Jurkat, Clone E6-1 (cell line): ENCODE measurements around the gene LY6G5C.

ENCODE experiments used
- DNase-seq: peaks from one replicate; pipeline ENCODE4 v3.0.0-alpha.2; 2011; ENCODE audit warnings: low read depth, low spot score
- H3K4me3 ChIP-seq: 2 replicates; pipeline ENCODE4 v1.5.1; 2011; ENCODE audit warnings: mild to moderate bottlenecking, low read length, control low read depth, moderate library complexity

The LY6G5C gene

DNA sequence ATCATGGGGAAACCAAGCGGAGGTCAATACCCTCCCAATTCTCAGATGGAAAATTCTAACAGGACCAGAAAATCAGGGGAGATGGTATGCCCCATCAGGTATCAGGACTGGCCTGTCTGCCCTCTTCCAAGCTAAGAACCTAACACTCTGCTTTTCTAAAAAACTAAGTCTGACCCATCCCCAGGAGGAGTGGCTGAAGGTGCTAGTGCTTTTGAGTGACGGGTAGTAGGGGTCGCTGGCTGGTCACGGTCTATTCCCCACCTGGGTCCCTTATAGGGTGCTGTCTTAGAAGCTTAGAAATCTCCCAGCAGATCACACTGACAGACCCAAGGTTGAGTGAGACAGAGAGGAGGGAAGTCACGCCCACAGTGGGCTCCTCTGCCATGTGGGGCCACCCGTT, 12.7 kb upstream of the LY6G5C start:
- DNase-seq = no peak
- H3K4me3 ChIP-seq = no peak overlapping the region

DNA sequence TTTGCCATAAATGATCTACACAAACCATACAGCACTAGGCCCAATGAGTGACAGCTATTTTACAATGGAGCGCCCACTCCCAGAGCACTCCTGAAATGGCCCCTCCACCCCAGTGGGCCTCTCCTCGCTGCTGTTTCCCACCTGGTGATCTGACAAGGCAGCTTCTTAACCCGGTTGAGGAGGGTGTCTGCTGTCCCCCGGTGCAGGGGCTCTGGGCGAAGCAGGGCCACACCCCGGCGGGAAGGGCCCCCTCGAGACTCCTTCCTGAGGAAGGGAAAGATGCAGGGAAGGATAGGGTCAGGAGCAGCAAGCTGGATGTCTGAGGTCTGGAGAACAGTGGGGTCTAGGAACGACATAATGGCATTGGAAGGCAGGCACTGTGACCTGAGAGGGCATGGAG, 12.0 kb upstream of the LY6G5C start:
- DNase-seq = no peak
- H3K4me3 ChIP-seq = no peak overlapping the region

DNA sequence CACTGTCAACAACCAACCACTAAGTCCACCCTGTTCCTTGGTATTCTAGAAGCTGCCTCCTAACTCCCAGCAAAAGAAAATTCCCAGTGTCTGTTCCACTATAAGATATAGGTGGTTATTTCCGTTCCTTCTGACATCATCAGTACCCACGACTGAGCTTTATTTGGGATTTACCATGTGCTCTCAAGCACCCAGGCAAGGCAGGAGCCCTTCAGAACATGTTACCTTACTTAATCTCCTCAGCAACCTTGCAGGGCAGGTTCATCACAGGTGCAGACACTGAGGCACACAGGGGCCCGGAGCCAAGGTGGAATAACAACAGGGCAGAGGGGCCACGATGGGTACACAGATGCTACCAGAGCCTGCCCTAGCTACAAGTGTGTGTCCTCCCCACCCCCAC, 11.5 kb upstream of the LY6G5C start:
- DNase-seq = no peak

DNA sequence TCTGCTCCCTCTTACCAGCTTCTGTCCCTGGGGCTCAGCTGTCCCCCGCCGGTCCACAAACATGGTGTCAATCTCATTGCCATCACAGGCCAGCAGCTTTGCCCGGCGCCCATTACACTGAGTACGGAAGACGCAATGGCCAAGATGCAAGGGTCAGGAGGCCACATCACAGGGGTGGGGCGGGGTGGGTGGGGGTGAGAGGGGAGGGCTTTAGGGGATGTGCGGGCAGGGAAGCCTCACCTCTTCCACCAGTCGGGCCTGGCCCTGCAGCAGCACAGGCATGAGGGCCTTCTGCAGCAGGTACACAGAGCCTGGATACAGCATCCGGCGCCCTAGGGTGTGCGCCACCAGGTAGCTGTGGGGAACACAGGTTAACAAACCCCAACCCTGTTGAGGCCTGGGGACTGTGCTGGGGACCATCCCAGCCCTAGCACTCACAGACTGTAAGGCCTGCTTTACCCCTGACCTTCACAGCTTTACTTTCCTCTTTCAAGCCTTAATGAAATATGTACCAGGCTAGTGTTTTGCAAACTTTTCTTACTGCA, 10.8 kb upstream of the LY6G5C start:
- DNase-seq = no peak
- H3K4me3 ChIP-seq = no peak overlapping the region

More for the DNA sequence above, 11.5 kb upstream of the LY6G5C start:
- no peak overlapping the region for H3K4me3 ChIP-seq

DNA sequence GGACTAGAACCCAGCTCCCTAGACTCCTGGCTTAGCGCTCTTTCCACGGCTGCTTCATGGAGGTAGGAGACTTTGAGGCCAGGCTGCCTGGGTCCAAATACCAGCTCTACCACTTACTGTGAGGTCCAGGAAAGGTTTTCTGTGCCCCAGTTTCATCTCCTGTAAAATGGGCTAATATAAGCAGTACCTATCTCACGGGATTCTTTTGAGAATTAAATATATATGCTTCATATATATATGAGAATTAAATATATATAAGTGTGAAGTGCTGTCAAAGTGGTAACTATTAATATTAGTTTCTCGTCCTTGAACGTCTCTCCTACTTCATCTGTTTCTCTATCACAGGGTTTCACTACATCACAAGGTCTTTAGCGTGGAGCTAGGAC, 10.2 kb upstream of the LY6G5C start:
- H3K4me3 ChIP-seq = no peak overlapping the region
- DNase-seq = no peak

DNA sequence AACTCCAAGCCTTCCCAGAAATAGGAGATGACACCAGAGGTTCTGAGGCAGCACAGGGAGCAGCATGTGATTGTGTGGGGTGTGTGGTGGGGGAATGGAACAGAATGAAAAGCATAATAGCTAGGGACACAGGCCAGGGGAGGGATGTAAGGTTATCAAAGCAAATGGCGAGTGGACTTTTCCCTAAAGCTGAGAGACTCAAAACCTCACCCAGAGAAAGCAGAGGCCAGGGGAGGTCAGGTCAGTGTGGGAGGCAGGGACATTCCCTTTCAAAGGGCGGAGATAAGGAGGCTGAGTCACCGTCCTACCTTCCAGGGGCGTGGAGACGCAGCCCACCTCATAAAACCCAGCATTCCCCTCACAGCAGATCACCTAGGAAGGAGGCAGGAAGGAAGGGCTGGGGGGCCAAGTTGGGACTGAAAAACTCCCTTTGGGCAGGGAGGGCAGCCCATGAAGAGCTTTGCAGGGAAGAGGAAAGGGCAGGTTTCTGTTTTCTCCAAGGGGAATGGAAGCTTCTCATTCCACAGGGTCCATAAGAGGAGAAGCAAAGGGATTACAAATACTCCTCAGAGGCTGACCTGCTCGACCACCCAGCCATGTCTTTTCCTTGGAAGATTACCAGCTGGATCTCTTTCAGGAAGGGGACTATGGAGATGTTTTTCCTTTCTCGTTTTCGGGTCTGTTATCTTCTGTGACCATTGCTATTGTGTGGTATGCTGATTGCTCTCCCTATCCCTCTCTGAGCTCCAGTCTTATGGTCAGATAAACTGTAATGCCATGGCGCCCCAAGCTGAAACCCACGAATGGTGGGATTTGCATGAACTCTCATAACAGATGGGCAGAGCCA, 9.6 kb upstream of the LY6G5C start:
- DNase-seq = no peak
- no peak overlapping the region for H3K4me3 ChIP-seq

DNA sequence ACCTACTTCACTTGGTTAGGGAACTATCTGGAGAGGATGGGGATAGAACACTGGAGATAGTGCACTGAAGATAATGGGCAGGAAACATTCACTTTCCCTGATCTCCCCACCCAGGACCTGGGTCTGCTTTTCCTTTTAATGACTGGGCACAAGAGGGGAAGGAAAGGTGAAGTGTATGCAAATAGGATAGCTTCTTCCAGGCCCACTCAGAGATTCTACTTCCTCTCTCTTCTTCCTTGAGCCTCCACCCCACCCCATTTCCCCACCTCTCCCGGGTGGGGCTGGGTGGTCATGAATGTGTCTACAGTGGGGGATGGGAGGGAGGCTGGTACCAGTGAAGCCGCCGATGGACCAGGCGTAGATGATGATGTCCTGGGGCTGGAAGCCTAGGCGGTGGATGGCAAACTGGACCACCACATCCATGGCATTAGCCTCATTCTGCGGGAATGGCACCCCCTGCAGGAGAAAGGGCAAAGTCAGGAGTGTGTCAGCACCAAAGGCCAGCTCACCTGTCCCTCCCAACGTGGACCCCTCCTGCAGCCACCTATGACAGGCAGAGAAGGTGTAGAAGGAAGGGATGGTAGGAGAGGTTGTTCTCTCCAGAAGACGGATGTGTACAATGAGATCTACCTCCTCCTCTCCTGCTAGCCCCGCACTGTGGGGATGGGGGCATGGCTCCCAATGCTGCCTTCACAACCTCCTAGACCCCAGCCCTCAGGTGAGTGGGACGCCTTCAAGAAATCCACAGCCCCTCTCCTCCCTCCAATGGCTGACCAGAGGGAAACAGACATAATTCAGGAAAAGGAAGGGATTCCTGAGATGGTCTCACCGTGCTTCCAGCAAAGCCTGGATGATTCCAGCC, 8.6 kb upstream of the LY6G5C start:
- no peak overlapping the region for H3K4me3 ChIP-seq
- DNase-seq = no peak

DNA sequence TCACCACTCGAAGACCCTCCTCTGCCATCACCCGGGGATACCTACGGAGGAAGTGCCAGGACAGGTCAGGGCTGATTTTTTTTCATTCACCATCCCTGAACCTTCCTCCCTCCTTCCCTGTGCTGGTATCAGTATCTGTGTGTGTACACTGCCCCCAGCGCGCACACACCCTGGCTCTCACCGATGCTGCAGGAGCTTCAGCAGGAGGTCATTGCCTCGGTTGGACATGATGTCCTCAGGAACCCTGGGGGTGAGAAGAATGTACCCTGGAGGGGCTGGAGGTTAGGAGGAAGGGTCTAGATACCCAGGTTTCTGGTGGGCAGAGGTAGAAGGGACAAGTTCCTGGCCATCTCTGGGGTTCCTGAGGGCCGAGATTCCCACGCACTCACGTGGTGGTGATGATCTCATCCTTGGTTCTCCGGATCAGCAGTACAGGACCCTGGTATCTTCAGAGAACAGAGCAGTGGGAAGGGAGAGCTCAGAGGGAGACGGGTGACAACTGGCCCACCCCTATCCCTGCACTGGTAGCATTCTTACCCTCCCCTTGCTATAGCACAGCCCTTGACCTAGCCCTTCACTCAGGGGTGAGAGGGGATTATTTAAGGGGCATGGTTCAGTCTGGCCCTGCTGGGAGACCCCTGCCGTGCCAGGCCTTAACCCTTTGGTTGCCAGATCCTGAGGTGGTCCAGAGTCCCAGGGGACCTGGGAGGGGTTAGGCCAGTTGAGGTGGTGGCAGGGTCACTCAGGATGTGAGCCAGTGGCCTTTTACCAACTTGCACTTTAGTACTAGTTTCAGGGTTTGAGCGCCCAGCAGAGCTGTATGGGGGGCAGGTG, 7.2 kb upstream of the LY6G5C start:
- no peak overlapping the region for H3K4me3 ChIP-seq
- DNase-seq = no peak

DNA sequence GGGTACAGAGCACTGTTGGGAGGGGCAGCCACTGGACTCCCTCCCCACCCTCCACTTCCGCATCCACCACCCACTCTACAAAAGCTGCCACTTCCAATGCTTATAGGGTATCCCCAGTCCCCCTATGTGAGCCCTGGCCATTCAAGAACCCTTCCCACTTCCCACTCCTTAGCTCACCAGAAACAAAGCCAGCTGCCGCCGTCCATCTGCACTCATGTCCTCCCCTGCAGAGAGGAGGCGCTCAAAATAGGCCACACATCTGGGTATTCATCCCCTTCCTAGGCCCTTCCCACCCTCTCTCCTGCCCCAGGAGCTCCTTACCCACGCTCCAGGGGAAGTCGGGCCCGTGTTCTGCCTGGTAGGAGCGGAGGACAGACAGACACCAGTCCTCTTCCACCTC, 6.5 kb upstream of the LY6G5C start:
- DNase-seq = no peak
- H3K4me3 ChIP-seq = no peak overlapping the region

DNA sequence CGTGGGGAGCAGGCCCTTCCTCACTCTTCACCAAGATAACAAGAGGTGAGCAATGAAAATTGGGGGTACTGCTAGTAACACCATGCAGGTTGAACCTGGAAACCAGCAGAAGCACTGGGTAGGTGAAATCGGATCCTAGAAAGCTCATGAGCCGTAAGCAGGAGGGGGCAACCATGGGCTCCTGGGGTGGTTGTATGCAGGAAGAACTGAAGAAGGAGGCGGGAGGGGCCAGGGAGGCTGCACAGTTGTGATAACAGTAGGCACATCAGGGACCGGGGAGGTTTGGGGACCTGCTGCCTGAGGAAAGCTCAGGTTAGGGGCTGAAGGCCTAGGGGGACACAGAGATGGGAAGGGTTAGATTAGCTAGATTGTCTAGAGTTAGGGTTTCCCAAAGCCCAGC, 5.6 kb upstream of the LY6G5C start:
- H3K4me3 ChIP-seq = no peak overlapping the region

DNA sequence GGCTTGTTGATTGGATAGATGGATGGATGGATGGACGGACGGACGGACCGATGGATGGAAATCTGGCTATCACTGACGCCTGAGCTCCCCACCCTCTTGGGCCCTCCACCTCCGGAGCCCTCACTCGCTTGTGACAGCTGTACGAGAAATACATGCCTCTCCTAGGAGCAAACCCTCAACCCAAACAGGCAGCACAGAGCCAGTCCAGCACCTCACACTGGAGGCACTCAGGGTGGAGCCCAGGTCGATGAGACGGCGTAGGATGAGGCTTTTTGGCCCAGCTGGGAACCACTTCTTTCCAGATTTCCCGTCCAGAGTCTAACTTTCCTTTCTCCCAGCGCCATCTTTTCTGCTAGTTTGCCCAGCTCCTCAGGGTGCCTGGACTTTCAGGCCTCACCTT, 2.7 kb upstream of the LY6G5C start:
- H3K4me3 ChIP-seq = no peak overlapping the region
- DNase-seq = no peak

More for the DNA sequence above, 5.6 kb upstream of the LY6G5C start:
- DNase-seq = no peak

DNA sequence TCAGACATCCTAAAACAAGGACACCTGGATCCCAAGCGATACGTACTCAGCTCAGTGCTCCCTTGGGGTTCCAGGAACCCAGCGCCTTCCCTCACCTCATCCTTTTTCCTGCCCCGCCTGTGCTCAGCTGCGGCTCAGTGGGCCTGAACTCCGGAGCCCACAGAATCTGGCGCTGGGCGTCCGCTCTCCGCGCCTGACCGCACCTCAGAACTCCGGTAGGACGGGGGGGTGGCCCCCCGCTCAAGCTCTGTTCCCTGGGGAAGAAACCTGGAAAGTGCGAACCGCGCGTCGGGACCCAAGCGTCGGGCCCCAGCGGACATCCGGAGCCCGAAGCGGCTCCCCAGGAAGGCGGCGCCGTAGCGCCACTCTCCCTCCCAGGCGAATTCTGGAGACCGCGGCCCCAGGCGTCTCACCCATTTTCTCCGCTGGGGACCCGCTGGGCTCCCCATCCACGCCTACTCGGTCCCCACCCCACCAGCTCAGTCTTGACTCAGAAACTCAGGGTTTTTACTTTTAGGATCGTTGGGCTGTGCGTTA, 336 bp upstream of the LY6G5C start:
- no peak overlapping the region for H3K4me3 ChIP-seq
- DNase-seq = no peak

DNA sequence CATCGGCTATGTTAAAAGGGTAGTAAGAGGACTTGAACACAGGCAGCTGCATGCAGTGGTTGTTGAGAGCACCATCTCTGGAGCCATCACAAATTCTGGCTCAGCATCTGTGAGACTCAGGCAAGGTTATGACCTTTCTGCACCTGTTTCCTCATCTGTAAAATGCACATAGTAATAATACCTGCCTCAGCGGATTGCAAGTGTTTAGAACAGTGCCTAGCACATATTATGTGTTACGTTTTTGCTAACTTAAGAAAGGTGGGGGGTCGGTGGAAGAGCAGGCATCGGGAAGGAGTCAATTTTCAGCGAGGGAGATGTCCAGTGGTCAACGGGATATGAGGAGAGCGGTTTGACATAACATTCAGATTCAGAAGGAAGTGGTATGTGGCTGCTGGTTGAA, 2.9 kb downstream of the LY6G5C start:
- no peak overlapping the region for H3K4me3 ChIP-seq
- no peak for DNase-seq

DNA sequence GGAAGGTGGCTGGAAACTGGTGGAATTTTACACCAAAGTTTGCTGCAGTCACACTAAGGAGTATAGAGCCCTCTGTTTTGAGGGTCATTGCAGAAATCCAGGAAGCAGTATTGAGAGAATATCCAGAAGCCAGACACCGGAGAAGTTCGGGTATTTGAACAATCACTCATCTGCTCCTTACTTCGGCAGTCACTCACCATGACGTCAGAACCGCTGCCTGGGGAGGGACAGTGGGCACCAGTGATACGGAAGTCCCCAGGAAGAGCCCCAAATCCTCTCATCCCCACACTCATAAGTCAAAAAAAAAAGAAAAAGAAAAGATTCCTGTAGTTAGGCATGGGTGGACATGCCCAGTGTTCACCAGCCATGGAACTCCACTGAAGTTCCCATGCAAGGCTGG, 4.0 kb downstream of the LY6G5C start:
- H3K4me3 ChIP-seq = no peak overlapping the region
- no peak for DNase-seq

DNA sequence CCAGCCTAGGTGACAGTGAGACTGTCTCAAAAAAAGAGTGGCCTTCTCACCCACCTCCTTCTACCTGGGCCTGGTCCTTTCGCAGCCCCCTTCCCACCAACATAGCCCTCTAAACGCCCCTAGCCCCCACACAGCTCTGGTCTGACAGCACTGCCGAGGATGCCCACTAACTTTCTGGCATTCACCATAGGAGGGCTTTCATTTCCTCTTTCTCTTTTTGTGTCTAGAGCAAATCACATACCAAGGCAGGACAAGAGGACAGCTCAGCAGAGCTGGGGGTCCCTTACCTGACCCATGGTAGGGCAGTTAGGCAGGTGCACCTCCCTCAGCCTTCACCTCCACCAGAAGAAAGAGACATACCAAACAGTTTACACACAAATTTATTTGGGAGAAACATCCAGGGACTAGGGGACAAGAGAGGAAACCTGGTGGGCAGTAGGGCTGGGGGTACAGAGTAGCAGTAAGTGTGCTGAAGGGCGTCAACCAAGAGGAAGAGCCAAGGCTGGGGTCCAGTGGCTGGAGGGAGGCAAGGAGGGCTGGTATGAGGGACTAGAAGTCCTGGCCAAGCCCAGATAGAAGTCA, 4.5 kb downstream of the LY6G5C start:
- no peak overlapping the region for H3K4me3 ChIP-seq
- DNase-seq = no peak

DNA sequence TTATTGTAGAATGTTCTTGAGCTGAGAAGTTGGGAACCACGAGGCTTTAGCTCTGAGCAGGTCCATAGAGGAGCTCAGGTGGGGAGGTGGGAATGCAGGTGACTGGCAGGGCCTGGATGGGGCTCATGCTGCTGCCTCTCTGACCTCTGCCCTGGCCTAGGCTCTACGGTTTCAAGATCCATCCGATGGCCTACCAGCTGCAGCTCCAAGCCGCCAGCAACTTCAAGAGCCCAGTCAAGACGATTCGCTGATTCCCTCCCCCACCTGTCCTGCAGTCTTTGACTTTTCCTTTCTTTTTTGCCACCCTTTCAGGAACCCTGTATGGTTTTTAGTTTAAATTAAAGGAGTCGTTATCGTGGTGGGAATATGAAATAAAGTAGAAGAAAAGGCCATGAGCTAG, 11.2 kb downstream of the LY6G5C start, which contains the start of gene LY6G5B:
Gene LY6G5B, plus strand, starts transcription at position 301 of the 400 bp plus-strand sequence. CDS start 975 bp downstream, outside the sequence.
- H3K4me3 ChIP-seq = no peak within 1 kb of the TSS
- DNase-seq = no peak

DNA sequence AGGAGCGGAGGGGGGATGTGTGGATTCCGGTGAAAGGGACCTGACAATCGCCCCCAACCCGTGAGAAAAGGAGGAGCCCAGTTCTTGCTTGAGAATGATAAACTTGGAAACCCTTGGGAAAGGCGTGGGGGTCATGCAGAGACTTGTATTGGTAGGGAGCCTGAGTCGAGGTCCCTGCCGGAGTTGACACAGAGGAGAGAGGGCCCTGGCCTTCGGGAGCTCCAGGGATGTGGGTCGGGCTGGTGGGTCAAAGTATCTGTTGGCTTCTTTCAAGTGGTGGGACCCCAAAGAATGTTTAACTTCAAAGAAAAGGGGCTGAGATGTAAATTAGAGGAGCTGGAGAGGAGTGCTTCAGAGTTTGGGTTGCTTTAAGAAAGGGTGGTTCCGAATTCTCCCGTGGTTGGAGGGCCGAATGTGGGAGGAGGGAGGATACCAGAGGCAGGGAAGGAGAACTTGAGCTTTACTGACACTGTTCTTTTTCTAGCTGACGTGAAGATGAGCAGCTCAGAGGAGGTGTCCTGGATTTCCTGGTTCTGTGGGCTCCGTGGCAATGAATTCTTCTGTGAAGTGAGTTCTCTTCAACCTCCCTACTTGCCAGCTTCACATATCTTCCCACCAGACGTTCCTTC, 14.4 kb downstream of the LY6G5C start:
- no peak for DNase-seq
- peak overlapping the region; percentile 98 for H3K4me3 ChIP-seq
